H9 (cell line): Measurements from ENCODE around the gene PKP3. TPM values are rescaled to one million over a fixed set of nuclear protein-coding genes. Genes with fewer than 3 reads are reported as not detected.
"Not testable (repeated sequence)": the region's sequence is repeated elsewhere in the genome, so short reads cannot be mapped to it uniquely, and the experiment has no call there.

ENCODE experiments used
- DNase-seq: peaks from one replicate; pipeline ENCODE4 v3.0.0-alpha.2; 2017
- H2AFZ ChIP-seq: one replicate; pipeline ENCODE4 v1.6.1; 2013; ENCODE audit warnings: mild to moderate bottlenecking, low read length, control low read depth, moderate library complexity
- H2AK5ac ChIP-seq: 2 replicates; pipeline ENCODE4 v1.6.1; 2013; ENCODE audit warnings: low read length, control low read depth, mixed read lengths; ENCODE audit not compliant: insufficient read length
- H2BK120ac ChIP-seq: one replicate; pipeline ENCODE4 v1.6.1; 2013; ENCODE audit warnings: low read depth, mild to moderate bottlenecking, low read length, control low read depth, inconsistent platforms; ENCODE audit not compliant: poor library complexity, severe bottlenecking
- H2BK12ac ChIP-seq: 2 replicates; pipeline ENCODE4 v1.6.1; 2013; ENCODE audit warnings: low read length, control low read depth, mixed read lengths, low read depth; ENCODE audit not compliant: insufficient read length
- H2BK15ac ChIP-seq: 2 replicates; pipeline ENCODE4 v1.6.1; 2013; ENCODE audit warnings: low read depth, low read length, control low read depth
- H2BK20ac ChIP-seq: one replicate; pipeline ENCODE4 v1.6.1; 2013; ENCODE audit warnings: low read depth, mild to moderate bottlenecking, low read length, control low read depth, inconsistent platforms; ENCODE audit not compliant: poor library complexity, severe bottlenecking
- H2BK5ac ChIP-seq: 2 replicates; pipeline ENCODE4 v1.6.1; 2013; ENCODE audit warnings: low read length, control low read depth, mixed read lengths; ENCODE audit not compliant: insufficient read length
- H3K14ac ChIP-seq: 2 replicates; pipeline ENCODE4 v1.6.1; 2013; ENCODE audit warnings: low read length, control low read depth; ENCODE audit not compliant: insufficient read depth
- H3K18ac ChIP-seq: 2 replicates; pipeline ENCODE4 v1.6.1; 2013; ENCODE audit warnings: low read depth, mild to moderate bottlenecking, mixed read lengths, low read length, control low read depth; ENCODE audit not compliant: insufficient read length
- H3K23ac ChIP-seq: 2 replicates; pipeline ENCODE4 v1.6.1; 2013; ENCODE audit warnings: low read length, control low read depth, mixed read lengths, low read depth; ENCODE audit not compliant: insufficient read length
- H3K23me2 ChIP-seq: 2 replicates; pipeline ENCODE4 v1.6.1; 2013; ENCODE audit warnings: low read depth, mild to moderate bottlenecking, mixed read lengths, low read length, control low read depth; ENCODE audit not compliant: insufficient read length, poor library complexity, severe bottlenecking
- H3K27ac ChIP-seq: 2 replicates; pipeline ENCODE4 v1.5.1; 2013; ENCODE audit warnings: low read length, control low read depth, mixed read lengths, low read depth; ENCODE audit not compliant: insufficient read length
- H3K27me3 ChIP-seq: 2 replicates; pipeline ENCODE4 v1.6.1; 2013; ENCODE audit warnings: low read length, control low read depth, inconsistent platforms; ENCODE audit not compliant: insufficient read depth
- H3K4ac ChIP-seq: 2 replicates; pipeline ENCODE4 v1.6.1; 2013; ENCODE audit warnings: low read depth, mild to moderate bottlenecking, control low read depth, inconsistent platforms, low read length, moderate library complexity
- H3K4me1 ChIP-seq: 2 replicates; pipeline ENCODE4 v1.6.1; 2013; ENCODE audit warnings: low read length, control low read depth, inconsistent platforms; ENCODE audit not compliant: insufficient read depth
- H3K4me2 ChIP-seq: 2 replicates; pipeline ENCODE4 v1.6.1; 2013; ENCODE audit warnings: low read length, control low read depth, mixed read lengths; ENCODE audit not compliant: insufficient read length, insufficient read depth
- H3K56ac ChIP-seq: 2 replicates; pipeline ENCODE4 v1.6.1; 2013; ENCODE audit warnings: low read depth, mild to moderate bottlenecking, mixed read lengths, low read length, control low read depth; ENCODE audit not compliant: insufficient read length
- H3K79me1 ChIP-seq: 2 replicates; pipeline ENCODE4 v1.6.1; 2013; ENCODE audit warnings: low read depth, mild to moderate bottlenecking, moderate library complexity, low read length, control low read depth, inconsistent platforms; ENCODE audit not compliant: insufficient read depth, poor library complexity, severe bottlenecking
- H3K79me2 ChIP-seq: 2 replicates; pipeline ENCODE4 v1.6.1; 2013; ENCODE audit warnings: low read length, control low read depth, inconsistent platforms; ENCODE audit not compliant: insufficient read depth
- H3K9ac ChIP-seq: 2 replicates; pipeline ENCODE4 v1.6.1; 2013; ENCODE audit warnings: low read length, control low read depth, mixed read lengths; ENCODE audit not compliant: insufficient read length; ENCODE audit errors: extremely low read depth
- H3K9me3 ChIP-seq: one replicate; pipeline ENCODE4 v1.6.1; 2013; ENCODE audit warnings: low read depth, low read length, inconsistent platforms; ENCODE audit not compliant: control insufficient read depth
- H3T11ph ChIP-seq: one replicate; pipeline ENCODE4 v1.6.1; 2013; ENCODE audit warnings: mild to moderate bottlenecking, low read length, control low read depth, inconsistent platforms
- H4K20me1 ChIP-seq: one replicate; pipeline ENCODE4 v1.6.1; 2013; ENCODE audit not compliant: control insufficient read depth, insufficient read length, insufficient read depth
- H4K5ac ChIP-seq: 2 replicates; pipeline ENCODE4 v1.6.1; 2013; ENCODE audit warnings: low read depth, mild to moderate bottlenecking, mixed read lengths, low read length, control low read depth; ENCODE audit not compliant: insufficient read length
- H4K8ac ChIP-seq: replicated peaks from 2 replicates; pipeline ENCODE4 v1.6.1; 2013; ENCODE audit warnings: low read length, control low read depth, mixed read lengths, low read depth; ENCODE audit not compliant: insufficient read length
- H4K91ac ChIP-seq: 2 replicates; pipeline ENCODE4 v1.6.1; 2013; ENCODE audit warnings: low read depth, mild to moderate bottlenecking, moderate library complexity, mixed read lengths, low read length, control low read depth; ENCODE audit not compliant: insufficient read length
- H3K27ac Mint-ChIP-seq, 3 experiments: 2 replicates in 2 of 3; 3 replicates in 1 of 3; pipeline ENCODE4 v1.8.0; 2020 to 2021; ENCODE audit warnings: mixed read lengths in 3 of 3, mild to moderate bottlenecking in 1 of 3, moderate library complexity in 1 of 3
- H3K27me3 Mint-ChIP-seq: 2 replicates; pipeline ENCODE4 v1.8.0; 2021; ENCODE audit warnings: low read depth, mild to moderate bottlenecking, moderate library complexity, mixed read lengths
- H3K36me3 Mint-ChIP-seq, 3 experiments: 2 replicates in 2 of 3; 3 replicates in 1 of 3; pipeline ENCODE4 v1.8.0; 2020 to 2021; ENCODE audit warnings: low read depth in 3 of 3, mixed read lengths in 3 of 3; ENCODE audit not compliant: insufficient read depth in 1 of 3
- H3K4me1 Mint-ChIP-seq, 2 experiments: 2 replicates each; pipeline ENCODE4 v1.8.0; 2020; ENCODE audit warnings: mixed read lengths in 2 of 2
- H3K4me3 Mint-ChIP-seq, 2 experiments: 2 replicates in 1 of 2; 3 replicates in 1 of 2; pipeline ENCODE4 v1.8.0; 2020 to 2021; ENCODE audit warnings: mild to moderate bottlenecking in 2 of 2, mixed read lengths in 2 of 2, moderate library complexity in 1 of 2
- H3K9me3 Mint-ChIP-seq, 2 experiments: 2 replicates in 1 of 2; 3 replicates in 1 of 2; pipeline ENCODE4 v1.8.0; 2020; ENCODE audit warnings: mild to moderate bottlenecking in 2 of 2, mixed read lengths in 2 of 2, moderate library complexity in 1 of 2
- WGBS: extraction: QIAGEN DNeasy Blood & Tissue Kit; methylation state at CpG from one replicate; pipeline ENCODE4 v1.1.7; 2013; ENCODE audit warnings: missing lambda C conversion rate, low lambda C conversion rate, mixed read lengths; ENCODE audit not compliant: insufficient read length; ENCODE audit errors: extremely low coverage; 5-methylcytosine and 5-hydroxymethylcytosine counted together
- total RNA-seq: library from RNA; stranded (reverse); gene quantifications from 2 replicates; pipeline ENCODE4 v1.2.1, GENCODE V29; 2021
- TF ChIP-seq, protein P1 (sequence below): fragments of 200-600 bp; sonication (generic); conservative IDR thresholded peaks from 3 replicates; pipeline ENCODE4 v1.8.0; 2021; ENCODE audit warnings: antibody characterized with exemption, mild to moderate bottlenecking

The PKP3 gene
- total RNA-seq, 1 experiment from 2014 or later: 41.7 TPM

DNA sequence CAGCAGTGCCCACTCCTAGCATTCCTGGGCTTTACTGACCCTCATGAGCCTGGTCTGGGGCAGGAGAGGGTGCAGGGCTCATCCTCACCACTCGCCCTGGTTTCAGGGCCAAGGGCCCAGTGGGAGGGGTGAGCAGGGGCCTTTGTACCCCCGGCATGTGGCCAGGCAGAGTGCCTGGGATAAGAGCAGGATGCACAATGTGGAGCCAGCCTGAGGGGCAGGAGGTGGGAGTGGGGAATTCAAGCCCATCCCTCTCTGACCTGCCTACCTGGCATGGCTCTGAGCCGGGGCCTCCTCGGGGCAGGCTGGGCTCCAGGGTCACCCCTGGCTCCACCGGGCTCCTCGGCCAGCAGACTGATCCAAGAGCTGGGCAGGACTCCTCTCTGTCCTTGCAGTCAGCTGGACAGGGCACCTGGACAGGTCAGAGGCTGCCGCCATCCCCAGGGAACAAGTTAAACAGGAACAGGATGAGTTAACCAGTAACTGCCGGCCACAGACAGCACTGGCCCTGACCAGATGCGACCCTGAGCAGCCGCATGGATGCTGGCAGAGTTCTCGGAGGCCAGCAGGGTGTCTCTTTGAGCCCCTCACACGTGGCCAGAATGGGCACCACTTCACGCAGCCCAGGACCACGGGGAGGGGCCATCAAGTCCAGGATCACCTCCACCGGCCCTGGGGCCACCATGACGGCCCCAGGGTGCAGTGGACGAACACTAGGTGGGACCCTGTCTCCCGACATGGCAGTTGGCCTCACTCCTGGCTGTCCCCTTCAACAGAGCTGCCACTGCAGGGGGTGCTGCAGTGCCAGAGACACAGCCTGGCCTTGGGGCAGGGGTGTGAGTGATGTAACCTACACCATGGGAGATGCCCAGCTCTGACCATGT is 15.8 kb downstream of the PKP3 start:
- H3K79me2 ChIP-seq: no peaks in the 10 kb centered on the region; the same call in 1 of the 2 replicates

DNA sequence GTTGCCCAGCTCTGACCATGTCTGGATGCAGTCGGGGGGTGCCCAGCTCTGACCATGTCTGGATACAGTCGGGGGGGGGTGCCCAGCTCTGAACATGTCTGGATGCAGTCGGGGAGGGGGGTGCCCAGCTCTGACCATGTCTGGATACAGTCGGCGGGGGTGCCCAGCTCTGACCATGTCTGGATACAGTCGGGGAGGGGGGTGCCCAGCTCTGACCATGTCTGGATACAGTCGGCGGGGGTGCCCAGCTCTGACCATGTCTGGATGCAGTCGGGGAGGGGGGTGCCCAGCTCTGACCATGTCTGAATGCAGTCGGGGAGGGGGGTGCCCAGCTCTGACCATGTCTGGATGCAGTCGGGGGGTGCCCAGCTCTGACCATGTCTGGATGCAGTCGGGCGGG is 16.7 kb downstream of the PKP3 start:
- H3K9ac ChIP-seq, H3K4ac ChIP-seq, H3K56ac ChIP-seq, H2BK120ac ChIP-seq, H3K9me3 ChIP-seq, H3K27ac Mint-ChIP-seq, H3K79me2 ChIP-seq, H3K14ac ChIP-seq, H3K23ac ChIP-seq, H4K91ac ChIP-seq, H3K23me2 ChIP-seq, H3K4me2 ChIP-seq, H3K27ac ChIP-seq, H2AFZ ChIP-seq, H3K79me1 ChIP-seq, H3K9me3 Mint-ChIP-seq, H2BK12ac ChIP-seq, H3K18ac ChIP-seq, H3K27me3 Mint-ChIP-seq, H4K20me1 ChIP-seq, H2BK15ac ChIP-seq, H3K4me1 ChIP-seq, H2BK5ac ChIP-seq, H4K8ac ChIP-seq, H3K27me3 ChIP-seq, H4K5ac ChIP-seq, H2AK5ac ChIP-seq, H3K4me3 Mint-ChIP-seq, H3T11ph ChIP-seq, H3K36me3 Mint-ChIP-seq, DNase-seq, H2BK20ac ChIP-seq: not testable (repeated sequence)
- no CpG with 5 or more reads among the region's 13 CpGs for WGBS
- peaks cover 9 to 16% of the 10 kb centered on the region in 2 experiments for H3K4me1 Mint-ChIP-seq

More for the DNA sequence above, 15.8 kb downstream of the PKP3 start:
- WGBS: no CpG with 5 or more reads among the region's 18 CpGs
- Histone ChIP-seq H3K18ac (no peak overlapping the region), H2BK120ac (no peak overlapping the region), H3K14ac (no peak overlapping the region; the same call in 1 of the 2 replicates), H3K23ac (no peak overlapping the region), H2AK5ac (no peak overlapping the region), H4K20me1 (peaks cover 4% of the 10 kb centered on the region), H2AFZ (no peak overlapping the region), H3K4me2 (no peak overlapping the region), H3K27me3 (no peaks in the 10 kb centered on the region), H3K79me1 (no peaks in the 10 kb centered on the region), H3K27ac (no peak overlapping the region), H4K91ac (no peak overlapping the region), H3K9ac (no peak overlapping the region), H4K8ac (no peak overlapping the region), H3K23me2 (peaks cover 8% of the 10 kb centered on the region), H2BK20ac (no peak overlapping the region), H4K5ac (no peak overlapping the region), H3K4ac (no peak overlapping the region), H3T11ph (no peak overlapping the region), H2BK12ac (no peak overlapping the region), H2BK5ac (no peak overlapping the region), H3K56ac (no peak overlapping the region), H3K9me3 (no peaks in the 10 kb centered on the region), H3K4me1 (no peaks in the 10 kb centered on the region), H2BK15ac (no peak overlapping the region)
- TF ChIP-seq, protein P1, sequence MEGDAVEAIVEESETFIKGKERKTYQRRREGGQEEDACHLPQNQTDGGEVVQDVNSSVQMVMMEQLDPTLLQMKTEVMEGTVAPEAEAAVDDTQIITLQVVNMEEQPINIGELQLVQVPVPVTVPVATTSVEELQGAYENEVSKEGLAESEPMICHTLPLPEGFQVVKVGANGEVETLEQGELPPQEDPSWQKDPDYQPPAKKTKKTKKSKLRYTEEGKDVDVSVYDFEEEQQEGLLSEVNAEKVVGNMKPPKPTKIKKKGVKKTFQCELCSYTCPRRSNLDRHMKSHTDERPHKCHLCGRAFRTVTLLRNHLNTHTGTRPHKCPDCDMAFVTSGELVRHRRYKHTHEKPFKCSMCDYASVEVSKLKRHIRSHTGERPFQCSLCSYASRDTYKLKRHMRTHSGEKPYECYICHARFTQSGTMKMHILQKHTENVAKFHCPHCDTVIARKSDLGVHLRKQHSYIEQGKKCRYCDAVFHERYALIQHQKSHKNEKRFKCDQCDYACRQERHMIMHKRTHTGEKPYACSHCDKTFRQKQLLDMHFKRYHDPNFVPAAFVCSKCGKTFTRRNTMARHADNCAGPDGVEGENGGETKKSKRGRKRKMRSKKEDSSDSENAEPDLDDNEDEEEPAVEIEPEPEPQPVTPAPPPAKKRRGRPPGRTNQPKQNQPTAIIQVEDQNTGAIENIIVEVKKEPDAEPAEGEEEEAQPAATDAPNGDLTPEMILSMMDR: no peak
- Mint-ChIP-seq H3K4me1 (peaks cover 7 to 12% of the 10 kb centered on the region in 2 experiments), H3K27me3 (peaks cover 5% of the 10 kb centered on the region), H3K9me3 (no peaks in the 10 kb centered on the region), H3K4me3 (no peak overlapping the region), H3K27ac (no peak overlapping the region), H3K36me3 (no peaks in the 10 kb centered on the region; a peak in 3 of 7 replicates)
- no peak for DNase-seq
